ENCODE results near the gene MRPS30. TPM values are rescaled to one million over a fixed set of nuclear protein-coding genes. Genes with fewer than 3 reads are reported as not detected.

Gene MRPS30
- total and polyA plus RNA-seq, 2 of the 13 experiments (the other 11 are each of a cell fraction or from before 2014, with no cell fraction given) = 36.4 to 67.6 TPM

GRCh38 chr5:44809215-44809955 lies 638 bp downstream of the MRPS30 start (continued):
- TF ChIP-seq CCAR2 (optimal IDR thresholded peaks at IDR 0.05; ENCODE audit: low read depth, low read length) (no peak), JUND (CRISPR knock-in tag; IDR thresholded peaks at IDR 0.05) (peak; percentile 65; the same call in 1 of the 2 replicates), GABPB1 (CRISPR knock-in tag; IDR thresholded peaks at IDR 0.05) (peak; percentile 31; the same call in 1 of the 2 replicates), YEATS4 (CRISPR knock-in tag; IDR thresholded peaks at IDR 0.05; ENCODE audit: borderline replicate concordance) (peak; percentile 71), KDM5B (CRISPR knock-in tag; IDR thresholded peaks at IDR 0.05; ENCODE audit: borderline replicate concordance) (no peak; the same call in 1 of the 2 replicates), GABPA (IDR thresholded peaks at IDR 0.05; ENCODE audit: low read depth, low read length) (no peak), GABPA (CRISPR knock-in tag; IDR thresholded peaks at IDR 0.05; ENCODE audit: low read depth) (peak; percentile 15; the same call in 1 of the 2 replicates), ZGPAT (CRISPR knock-in tag; IDR thresholded peaks at IDR 0.05) (peak; percentile 73), PITX1 (CRISPR knock-in tag; IDR thresholded peaks at IDR 0.05) (no peak), HNRNPLL (IDR thresholded peaks at IDR 0.05; ENCODE audit: low read depth, low read length, poor library complexity, severe bottlenecking) (peak; percentile 80), ZNF432 (CRISPR knock-in tag; IDR thresholded peaks at IDR 0.05; ENCODE audit: borderline replicate concordance) (no peak; the same call in 1 of the 2 replicates), ZNF564 (CRISPR knock-in tag; IDR thresholded peaks at IDR 0.05) (no peak), ZNF446 (CRISPR knock-in tag; IDR thresholded peaks at IDR 0.05) (peak; percentile 3; the same call in 1 of the 2 replicates), MXI1 (IDR thresholded peaks at IDR 0.05; ENCODE audit: borderline replicate concordance, low read depth, low read length) (0 out of 3 replicates have a peak, but pooled peaks have one; percentile 22), ZNF616 (CRISPR knock-in tag; IDR thresholded peaks at IDR 0.05; ENCODE audit: low read depth) (no peak), REXO4 (CRISPR knock-in tag; IDR thresholded peaks at IDR 0.05; ENCODE audit: borderline replicate concordance) (no peak), ZNF34 (CRISPR knock-in tag; IDR thresholded peaks at IDR 0.05; ENCODE audit: borderline replicate concordance) (0 out of 2 replicates have a peak, but pooled peaks have one; percentile 78), HOXA9 (CRISPR knock-in tag; IDR thresholded peaks at IDR 0.05; ENCODE audit: borderline replicate concordance) (no peak)
- TF ChIP-seq, protein P1, sequence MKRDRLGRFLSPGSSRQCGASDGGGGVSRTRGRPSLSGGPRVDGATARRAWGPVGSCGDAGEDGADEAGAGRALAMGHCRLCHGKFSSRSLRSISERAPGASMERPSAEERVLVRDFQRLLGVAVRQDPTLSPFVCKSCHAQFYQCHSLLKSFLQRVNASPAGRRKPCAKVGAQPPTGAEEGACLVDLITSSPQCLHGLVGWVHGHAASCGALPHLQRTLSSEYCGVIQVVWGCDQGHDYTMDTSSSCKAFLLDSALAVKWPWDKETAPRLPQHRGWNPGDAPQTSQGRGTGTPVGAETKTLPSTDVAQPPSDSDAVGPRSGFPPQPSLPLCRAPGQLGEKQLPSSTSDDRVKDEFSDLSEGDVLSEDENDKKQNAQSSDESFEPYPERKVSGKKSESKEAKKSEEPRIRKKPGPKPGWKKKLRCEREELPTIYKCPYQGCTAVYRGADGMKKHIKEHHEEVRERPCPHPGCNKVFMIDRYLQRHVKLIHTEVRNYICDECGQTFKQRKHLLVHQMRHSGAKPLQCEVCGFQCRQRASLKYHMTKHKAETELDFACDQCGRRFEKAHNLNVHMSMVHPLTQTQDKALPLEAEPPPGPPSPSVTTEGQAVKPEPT (CRISPR knock-in tag; IDR thresholded peaks at IDR 0.05; ENCODE audit: low read depth) = 0 out of 2 replicates have a peak, but pooled peaks have one; percentile 28
- TF ChIP-seq, protein P2, sequence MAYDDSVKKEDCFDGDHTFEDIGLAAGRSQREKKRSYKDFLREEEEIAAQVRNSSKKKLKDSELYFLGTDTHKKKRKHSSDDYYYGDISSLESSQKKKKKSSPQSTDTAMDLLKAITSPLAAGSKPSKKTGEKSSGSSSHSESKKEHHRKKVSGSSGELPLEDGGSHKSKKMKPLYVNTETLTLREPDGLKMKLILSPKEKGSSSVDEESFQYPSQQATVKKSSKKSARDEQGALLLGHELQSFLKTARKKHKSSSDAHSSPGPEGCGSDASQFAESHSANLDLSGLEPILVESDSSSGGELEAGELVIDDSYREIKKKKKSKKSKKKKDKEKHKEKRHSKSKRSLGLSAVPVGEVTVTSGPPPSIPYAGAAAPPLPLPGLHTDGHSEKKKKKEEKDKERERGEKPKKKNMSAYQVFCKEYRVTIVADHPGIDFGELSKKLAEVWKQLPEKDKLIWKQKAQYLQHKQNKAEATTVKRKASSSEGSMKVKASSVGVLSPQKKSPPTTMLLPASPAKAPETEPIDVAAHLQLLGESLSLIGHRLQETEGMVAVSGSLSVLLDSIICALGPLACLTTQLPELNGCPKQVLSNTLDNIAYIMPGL (CRISPR knock-in tag; IDR thresholded peaks at IDR 0.05; ENCODE audit: borderline replicate concordance in 1 of 2, low read depth in 1 of 2) = peak; percentile 27 to 75; a peak in 3 of 4 replicates
- TF ChIP-seq, protein P3, sequence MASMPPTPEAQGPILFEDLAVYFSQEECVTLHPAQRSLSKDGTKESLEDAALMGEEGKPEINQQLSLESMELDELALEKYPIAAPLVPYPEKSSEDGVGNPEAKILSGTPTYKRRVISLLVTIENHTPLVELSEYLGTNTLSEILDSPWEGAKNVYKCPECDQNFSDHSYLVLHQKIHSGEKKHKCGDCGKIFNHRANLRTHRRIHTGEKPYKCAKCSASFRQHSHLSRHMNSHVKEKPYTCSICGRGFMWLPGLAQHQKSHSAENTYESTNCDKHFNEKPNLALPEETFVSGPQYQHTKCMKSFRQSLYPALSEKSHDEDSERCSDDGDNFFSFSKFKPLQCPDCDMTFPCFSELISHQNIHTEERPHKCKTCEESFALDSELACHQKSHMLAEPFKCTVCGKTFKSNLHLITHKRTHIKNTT (CRISPR knock-in tag; IDR thresholded peaks at IDR 0.05) = no peak
- TF ChIP-seq, protein P4, sequence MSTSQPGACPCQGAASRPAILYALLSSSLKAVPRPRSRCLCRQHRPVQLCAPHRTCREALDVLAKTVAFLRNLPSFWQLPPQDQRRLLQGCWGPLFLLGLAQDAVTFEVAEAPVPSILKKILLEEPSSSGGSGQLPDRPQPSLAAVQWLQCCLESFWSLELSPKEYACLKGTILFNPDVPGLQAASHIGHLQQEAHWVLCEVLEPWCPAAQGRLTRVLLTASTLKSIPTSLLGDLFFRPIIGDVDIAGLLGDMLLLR (CRISPR knock-in tag; IDR thresholded peaks at IDR 0.05) = peak; percentile 58; the same call in 1 of the 2 replicates

Measured in HepG2 (cell line).